Measurements from ENCODE around the gene HSPA1L. TPM values are rescaled to one million over a fixed set of nuclear protein-coding genes. Genes with fewer than 3 reads are reported as not detected.
A peak's percentile ranks its signal among the peaks of the same experiment; 100 is the strongest.
"Not testable (repeated sequence)": the region's sequence is repeated elsewhere in the genome, so short reads cannot be mapped to it uniquely, and the experiment has no call there.

HSPA1L gene
- total RNA-seq, 1 experiment from 2014 or later, result 1.2 TPM

GRCh38 chr6:31794294-31794865, 20.7 kb downstream of the HSPA1L start:
- TF ChIP-seq ZNF263 (CRISPR knock-in tag; IDR thresholded peaks at IDR 0.05; ENCODE audit: low read depth), result no peak
- no peak for TF ChIP-seq TEAD1 (CRISPR knock-in tag; IDR thresholded peaks at IDR 0.05)
- no peak for TF ChIP-seq ZBTB43 (CRISPR knock-in tag; IDR thresholded peaks at IDR 0.05)
- no peak for TF ChIP-seq ATF6 (CRISPR knock-in tag; IDR thresholded peaks at IDR 0.05)
- TF ChIP-seq ATF3 (CRISPR knock-in tag; conservative IDR thresholded peaks at IDR 0.05), result no peak
- TF ChIP-seq ZNF232 (CRISPR knock-in tag; IDR thresholded peaks at IDR 0.05), result no peak
- TF ChIP-seq CTCF (IDR thresholded peaks at IDR 0.05), result no peak
- TF ChIP-seq ARID4B (CRISPR knock-in tag; IDR thresholded peaks at IDR 0.05; ENCODE audit: borderline replicate concordance), result no peak
- TF ChIP-seq CREM (CRISPR knock-in tag; IDR thresholded peaks at IDR 0.05), result no peak
- TF ChIP-seq SMAD3 (CRISPR knock-in tag; IDR thresholded peaks at IDR 0.05; ENCODE audit: borderline replicate concordance), result no peak
- TF ChIP-seq CBFB (CRISPR knock-in tag; IDR thresholded peaks at IDR 0.05; ENCODE audit: low read depth), result no peak
- no peak for TF ChIP-seq MLX (CRISPR knock-in tag; IDR thresholded peaks at IDR 0.05)
- TF ChIP-seq GTF2I (CRISPR knock-in tag; conservative IDR thresholded peaks at IDR 0.05), result no peak
- no peak for TF ChIP-seq GABPB1 (CRISPR knock-in tag; IDR thresholded peaks at IDR 0.05)
- no peak for TF ChIP-seq RELA (CRISPR knock-in tag; IDR thresholded peaks at IDR 0.05; ENCODE audit: borderline replicate concordance)
- no peak for TF ChIP-seq ETV6 (CRISPR knock-in tag; IDR thresholded peaks at IDR 0.05)
- no peak for TF ChIP-seq USF2 (CRISPR knock-in tag; IDR thresholded peaks at IDR 0.05)
- no peak for TF ChIP-seq ZNF219 (CRISPR knock-in tag; IDR thresholded peaks at IDR 0.05; ENCODE audit: borderline replicate concordance)
- no peak for TF ChIP-seq PRRX2 (CRISPR knock-in tag; IDR thresholded peaks at IDR 0.05)
- CTCF ChIA-PET, result interaction anchor here (0.9 to 2.5 kb wide), 8 partner anchors 12 to 103 kb away, joined by 3 to 30 read pairs (median 16); partner anchors contain the start of genes EHMT2, HSPA1B, LSM2 and NEU1
- H3K36me3 Mint-ChIP-seq, result peaks cover 29% of the 10 kb centered on the region
- H3K4me1 Mint-ChIP-seq, result peaks cover 9% of the 10 kb centered on the region
- no peaks in the 10 kb centered on the region for H3K27me3 Mint-ChIP-seq (ENCODE audit: low read depth)
- peak overlapping the region; percentile 99 for H3K4me3 Mint-ChIP-seq
- POLR2A ChIA-PET, result interaction anchor here (0.6 to 2.6 kb wide), 4 partner anchors 15 to 91 kb away, joined by 3 to 18 read pairs (median 4); partner anchors contain the start of genes ABHD16A, HSPA1A, HSPA1L and MSH5
- H3K27ac Mint-ChIP-seq, result peak overlapping the region; percentile 8
- ATAC-seq, result no peak; the same call in 1 of the 2 replicates
- H3K9me3 Mint-ChIP-seq, result no peaks in the 10 kb centered on the region
- no peak for DNase-seq (ENCODE audit: low spot score)

GRCh38 chr6:31793927-31794245, 21.2 kb downstream of the HSPA1L start:
- H3K27me3 Mint-ChIP-seq (ENCODE audit: low read depth); DNase-seq (ENCODE audit: low spot score); H3K9me3 Mint-ChIP-seq; ATAC-seq; POLR2A ChIA-PET; H3K4me1 Mint-ChIP-seq: not testable (repeated sequence)
- CTCF ChIA-PET, result interaction anchor here (0.7 kb wide), 1 partner anchor 130 kb away, joined by 3 read pairs; no protein-coding TSS in a partner anchor
- Mint-ChIP-seq H3K4me3 (peak overlapping the region; percentile 99), H3K36me3 (peaks cover 34% of the 10 kb centered on the region), H3K27ac (peak overlapping the region; percentile 8; the same call in 1 of the 2 replicates)
